Type B pancreatic cell (in vitro differentiated cells): ENCODE measurements around the gene CBLL1. TPM values are rescaled to one million over a fixed set of nuclear protein-coding genes. Genes with fewer than 3 reads are reported as not detected.

ENCODE experiments used
- DNase-seq: peaks from one replicate; pipeline ENCODE4 v3.0.0; 2021; ENCODE audit warnings: mixed read lengths; ENCODE audit not compliant: unreplicated experiment; ENCODE audit errors: extremely low spot score
- H3K27ac Mint-ChIP-seq: 2 replicates; pipeline ENCODE4 v1.8.0; 2021; ENCODE audit warnings: mild to moderate bottlenecking, mixed read lengths
- H3K27me3 Mint-ChIP-seq: 2 replicates; pipeline ENCODE4 v1.8.0; 2021; ENCODE audit warnings: mixed read lengths
- H3K36me3 Mint-ChIP-seq: 2 replicates; pipeline ENCODE4 v1.8.0; 2021; ENCODE audit warnings: mixed read lengths
- H3K4me1 Mint-ChIP-seq: one replicate; pipeline ENCODE4 v1.8.0; 2021; ENCODE audit warnings: mixed read lengths; ENCODE audit not compliant: unreplicated experiment
- H3K4me3 Mint-ChIP-seq: 2 replicates; pipeline ENCODE4 v1.8.0; 2021; ENCODE audit warnings: mild to moderate bottlenecking, mixed read lengths
- H3K9me3 Mint-ChIP-seq: 2 replicates; pipeline ENCODE4 v1.8.0; 2021; ENCODE audit warnings: mixed read lengths
- CTCF ChIP-seq: fragments of 200-600 bp; sonication (generic); conservative IDR thresholded peaks from 2 replicates; pipeline ENCODE4 v1.5.0; 2021; ENCODE audit warnings: antibody characterized with exemption, mild to moderate bottlenecking
- total RNA-seq: library from RNA; stranded (reverse); gene quantifications from 2 replicates; pipeline ENCODE4 v1.2.1, GENCODE V29; 2021; ENCODE audit warnings: low replicate concordance

CBLL1 gene
- total RNA-seq, 1 donor from 2014 or later = 28.3 TPM

- no peaks in the 10 kb centered on the region for H3K36me3 Mint-ChIP-seq
- no peak overlapping the region for H3K4me3 Mint-ChIP-seq
- H3K27ac Mint-ChIP-seq = no peak overlapping the region
- no peaks in the 10 kb centered on the region for H3K27me3 Mint-ChIP-seq
- no peak for TF ChIP-seq CTCF
- H3K4me1 Mint-ChIP-seq = no peaks in the 10 kb centered on the region
- DNase-seq = no peak
- H3K9me3 Mint-ChIP-seq = no peaks in the 10 kb centered on the region
Observed at GRCh38 chr7:107712896-107713295, 31.0 kb upstream of the CBLL1 start.

GRCh38 chr7:107715531-107715930 lies 28.4 kb upstream of the CBLL1 start:
- Mint-ChIP-seq H3K27ac (no peak overlapping the region), H3K4me3 (no peak overlapping the region), H3K9me3 (no peaks in the 10 kb centered on the region), H3K4me1 (no peaks in the 10 kb centered on the region), H3K36me3 (no peaks in the 10 kb centered on the region), H3K27me3 (peaks cover 6% of the 10 kb centered on the region)
- no peak for DNase-seq
- no peak for TF ChIP-seq CTCF

- peaks cover 15% of the 10 kb centered on the region for H3K27me3 Mint-ChIP-seq
- H3K27ac Mint-ChIP-seq = no peak overlapping the region
- no peaks in the 10 kb centered on the region for H3K36me3 Mint-ChIP-seq
- no peaks in the 10 kb centered on the region for H3K4me1 Mint-ChIP-seq
- no peak overlapping the region for H3K4me3 Mint-ChIP-seq
- TF ChIP-seq CTCF = no peak
- no peak for DNase-seq
- no peaks in the 10 kb centered on the region for H3K9me3 Mint-ChIP-seq
Observed at GRCh38 chr7:107718456-107719193, 25.3 kb upstream of the CBLL1 start.

GRCh38 chr7:107721286-107721685 lies 22.7 kb upstream of the CBLL1 start:
- no peak for DNase-seq
- Mint-ChIP-seq H3K36me3 (no peaks in the 10 kb centered on the region), H3K4me1 (no peaks in the 10 kb centered on the region), H3K27ac (no peak overlapping the region), H3K27me3 (peaks cover 18% of the 10 kb centered on the region), H3K9me3 (no peaks in the 10 kb centered on the region), H3K4me3 (no peak overlapping the region)
- no peak for TF ChIP-seq CTCF

GRCh38 chr7:107723255-107723654 lies 20.7 kb upstream of the CBLL1 start:
- no peak for DNase-seq
- Mint-ChIP-seq H3K4me1 (no peaks in the 10 kb centered on the region), H3K27ac (no peak overlapping the region), H3K27me3 (peaks cover 36% of the 10 kb centered on the region), H3K4me3 (no peak overlapping the region), H3K9me3 (no peaks in the 10 kb centered on the region), H3K36me3 (no peaks in the 10 kb centered on the region)
- no peak for TF ChIP-seq CTCF
